Hepatic stellate cell (primary cell): ENCODE results near the gene ODF2L.

Experiments used
- DNase-seq: peaks from one replicate; pipeline ENCODE4 v3.0.0; 2011; ENCODE audit warnings: low spot score

The ODF2L gene

GRCh38 chr1:86317926-86318325 lies 78.2 kb downstream of the ODF2L start:
- DNase-seq: no peak

GRCh38 chr1:86305731-86306130 lies 90.4 kb downstream of the ODF2L start:
- no peak for DNase-seq

- DNase-seq: no peak
Measured at GRCh38 chr1:86303041-86303690, 93.0 kb downstream of the ODF2L start.
